ENCODE results near the gene QSOX1.

GRCh38 chr1:180136331-180136967, 18.2 kb upstream of the QSOX1 start:
- no peak for TF ChIP-seq CTCF (IDR thresholded peaks at IDR 0.05; ENCODE audit: insufficient read depth, low read depth, low read length)
- no peak for TF ChIP-seq EZH2 (IDR thresholded peaks at IDR 0.05; ENCODE audit: insufficient read depth, low read length)

Data from astrocyte (in vitro differentiated cells and primary cell).